T-cell (primary cell): ENCODE data around the gene TMEM178B. TPM values are rescaled to one million over a fixed set of nuclear protein-coding genes. Genes with fewer than 3 reads are reported as not detected.

Experiments
- ATAC-seq, 4 experiments: fragments of 200-7000 bp in 3 of 4; fragments of 150-1000 bp in 1 of 4; cut with Tn5 transposase; replicated peaks in 1 of 4; 1 replicate in 3 of 4; 2 replicates in 1 of 4; pipeline ENCODE4 v1.10.0; 2021; ENCODE audit warnings: moderate library complexity in 3 of 4, mild to moderate bottlenecking in 2 of 4, moderate number of reproducible peaks in 1 of 4
- CTCF ChIA-PET, 2 donors: fragments of 300-600 bp; sonication (Branson Sonifier 250); formaldehyde crosslinking; loops; one replicate each; lab custom pipeline; 2022; ENCODE audit warnings: antibody characterized with exemption in 2 of 2; lab: Charles Lee
- POLR2A ChIA-PET, 2 donors: fragments of 300-600 bp; sonication (Branson Sonifier 250); formaldehyde crosslinking; loops; one replicate each; lab custom pipeline; 2022; ENCODE audit warnings: antibody characterized with exemption in 2 of 2; lab: Charles Lee
- DNase-seq, 35 experiments: peaks; one replicate each; pipeline versions ENCODE4 v3.0.0 to v3.0.0-alpha.2; 2013 to 2023
- H3K27ac ChIP-seq: one replicate; pipeline ENCODE4 v1.5.1; 2013; ENCODE audit warnings: low read length
- H3K27me3 ChIP-seq, 2 experiments: replicated peaks in 1 of 2; 1 replicate in 1 of 2; 2 replicates in 1 of 2; pipeline versions ENCODE4 v1.6.1 to v1.7.0; 2013; ENCODE audit warnings: low read length in 1 of 2, mixed read lengths in 1 of 2; ENCODE audit not compliant: control insufficient read depth in 2 of 2, insufficient read depth in 2 of 2; ENCODE audit errors: extremely low read depth in 1 of 2
- H3K36me3 ChIP-seq, 2 donors: 1 replicate in 1 of 2; 2 replicates in 1 of 2; pipeline versions ENCODE4 v1.6.1 to v1.7.0; 2013; ENCODE audit warnings: low read length in 1 of 2; ENCODE audit not compliant: control insufficient read depth in 2 of 2, insufficient read depth in 1 of 2; ENCODE audit errors: extremely low read depth in 1 of 2
- H3K4me1 ChIP-seq, 2 experiments: 1 replicate in 1 of 2; 2 replicates in 1 of 2; pipeline versions ENCODE4 v1.6.1 to v1.7.0; 2013; ENCODE audit warnings: low read length in 2 of 2, mixed read lengths in 1 of 2; ENCODE audit not compliant: insufficient read depth in 2 of 2, control insufficient read depth in 1 of 2; ENCODE audit errors: extremely low read depth in 1 of 2
- H3K4me3 ChIP-seq, 2 donors: 1 replicate in 1 of 2; 2 replicates in 1 of 2; pipeline versions ENCODE4 v1.5.1 to v1.7.0; 2013; ENCODE audit warnings: mild to moderate bottlenecking in 2 of 2, low read length in 1 of 2, moderate library complexity in 1 of 2; ENCODE audit not compliant: control insufficient read depth in 1 of 2; ENCODE audit errors: extremely low read depth in 1 of 2
- H3K9me3 ChIP-seq: 2 replicates; pipeline ENCODE4 v1.7.0; 2013
- H3K27ac Mint-ChIP-seq, 2 donors: one replicate each; pipeline ENCODE4 v1.8.0; 2020 to 2021; ENCODE audit warnings: mild to moderate bottlenecking in 2 of 2, mixed read lengths in 2 of 2
- H3K27me3 Mint-ChIP-seq, 2 donors: one replicate each; pipeline ENCODE4 v1.8.0; 2021 to 2022; ENCODE audit warnings: mixed read lengths in 2 of 2
- H3K36me3 Mint-ChIP-seq: one replicate; pipeline ENCODE4 v1.8.0; 2021; ENCODE audit warnings: mixed read lengths
- H3K4me1 Mint-ChIP-seq, 3 donors: one replicate each; pipeline ENCODE4 v1.8.0; 2020 to 2022; ENCODE audit warnings: mixed read lengths in 3 of 3, mild to moderate bottlenecking in 1 of 3
- H3K4me3 Mint-ChIP-seq, 3 donors: one replicate each; pipeline ENCODE4 v1.8.0; 2020 to 2022; ENCODE audit warnings: mild to moderate bottlenecking in 3 of 3, mixed read lengths in 3 of 3, moderate library complexity in 3 of 3
- H3K9me3 Mint-ChIP-seq, 3 donors: one replicate each; pipeline ENCODE4 v1.8.0; 2020 to 2022; ENCODE audit warnings: mixed read lengths in 3 of 3
- WGBS: methylation state at CpG from one replicate; pipeline ENCODE4 v1.1.5; 2013; ENCODE audit warnings: missing lambda C conversion rate; ENCODE audit not compliant: insufficient coverage; 5-methylcytosine and 5-hydroxymethylcytosine counted together
- total RNA-seq, 35 experiments: library from RNA in 6 of 35; stranded (reverse) in 6 of 35; fragments of 120-200 nt in 1 of 35; gene quantifications; one replicate each; pipeline versions ENCODE4 v1.2.1 to v1.2.4 and lab custom pipeline; 2013 to 2026

The TMEM178B gene
- total RNA-seq, 5 donors from 2014 or later (not counting 1 experiment from before 2014, with no cell fraction given), result 0.14 to 0.86 (median 0.32) TPM

DNA sequence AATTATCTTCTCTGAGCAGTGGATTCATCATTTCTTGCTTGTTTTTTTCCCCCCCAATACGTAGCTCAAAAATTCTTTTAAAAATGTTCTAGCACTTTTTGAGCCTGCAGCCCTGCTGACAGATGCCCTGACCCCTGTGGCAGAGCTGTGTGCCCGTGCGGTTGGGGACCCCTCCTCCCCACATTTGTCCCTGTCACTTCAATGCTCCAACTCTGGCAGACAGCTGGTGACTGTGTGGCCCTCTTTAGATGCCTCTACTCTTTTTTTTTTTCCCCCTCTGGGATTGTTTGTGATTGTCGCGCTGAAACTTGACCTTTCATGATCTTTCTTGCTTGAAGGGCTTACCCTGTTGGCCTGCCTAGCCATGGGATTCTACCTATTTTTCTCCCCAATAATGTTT is 214.1 kb downstream of the TMEM178B start:
- ChIA-PET POLR2A (no interaction called here), CTCF (no interaction called here)
- Histone ChIP-seq H3K36me3 (no peaks in the 10 kb centered on the region), H3K4me3 (no peak overlapping the region), H3K27me3 (no peaks in the 10 kb centered on the region), H3K4me1 (peaks cover 0 to 3% of the 10 kb centered on the region in 2 experiments), H3K27ac (no peak overlapping the region), H3K9me3 (no peaks in the 10 kb centered on the region)
- no peak for ATAC-seq
- 67% methylated on average over 5 of the region's 5 CpGs for WGBS
- Mint-ChIP-seq H3K4me1 (peaks cover 9 to 20% (median 20%) of the 10 kb centered on the region in 3 donors), H3K9me3 (no peaks in the 10 kb centered on the region), H3K27ac (no peak overlapping the region), H3K27me3 (peaks cover 10 to 11% of the 10 kb centered on the region in 2 donors), H3K4me3 (no peak overlapping the region), H3K36me3 (no peaks in the 10 kb centered on the region)
- no peak for DNase-seq

DNA sequence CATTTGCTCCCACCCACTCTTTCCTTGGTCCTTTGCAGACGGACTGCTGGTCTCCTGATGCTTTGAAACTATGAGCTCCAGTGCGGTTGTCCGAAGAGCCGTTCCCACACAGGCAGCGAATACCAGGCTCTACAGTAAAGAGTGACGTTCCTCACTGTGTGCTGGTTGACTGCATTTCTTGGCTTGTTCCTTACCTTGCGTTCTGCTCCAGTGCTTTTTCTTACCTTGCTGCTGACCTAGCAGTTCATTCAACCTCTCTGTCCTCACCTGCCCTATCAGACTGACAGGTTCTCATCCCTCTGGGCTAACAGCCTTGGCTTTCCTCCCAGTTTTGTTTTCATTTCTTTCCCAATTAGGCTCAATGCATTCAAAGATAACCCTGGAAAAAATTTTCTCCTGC is 214.8 kb downstream of the TMEM178B start:
- DNase-seq, result no peak
- H3K27ac ChIP-seq, result no peak overlapping the region
- ChIA-PET CTCF (no interaction called here), POLR2A (no interaction called here)
- H3K4me3 Mint-ChIP-seq, result no peak overlapping the region
- no peaks in the 10 kb centered on the region for H3K4me1 ChIP-seq
- WGBS, result 93% methylated on average over 6 of the region's 7 CpGs
- H3K27me3 ChIP-seq, result no peaks in the 10 kb centered on the region
- no peak overlapping the region for H3K27ac Mint-ChIP-seq
- H3K4me3 ChIP-seq, result no peak overlapping the region
- peaks cover 3 to 13% (median 13%) of the 10 kb centered on the region in 3 donors for H3K4me1 Mint-ChIP-seq
- ATAC-seq, result no peak
- H3K9me3 Mint-ChIP-seq, result no peaks in the 10 kb centered on the region
- no peaks in the 10 kb centered on the region for H3K36me3 ChIP-seq
- H3K27me3 Mint-ChIP-seq, result peaks cover 11 to 15% of the 10 kb centered on the region in 2 donors
- H3K9me3 ChIP-seq, result no peaks in the 10 kb centered on the region
- no peaks in the 10 kb centered on the region for H3K36me3 Mint-ChIP-seq

GRCh38 chr7:141290365-141290764 is 216.5 kb downstream of the TMEM178B start:
- H3K27ac Mint-ChIP-seq, result no peak overlapping the region
- H3K4me1 Mint-ChIP-seq, result peaks cover 0 to 3% (median 3%) of the 10 kb centered on the region in 3 donors
- H3K27me3 Mint-ChIP-seq, result peaks cover 11 to 20% of the 10 kb centered on the region in 2 donors
- H3K36me3 Mint-ChIP-seq, result no peaks in the 10 kb centered on the region
- WGBS, result 84% methylated on average over 7 of the region's 8 CpGs
- ATAC-seq (no peak), DNase-seq (no peak)
- H3K4me3 Mint-ChIP-seq, result no peak overlapping the region
- H3K9me3 Mint-ChIP-seq, result no peaks in the 10 kb centered on the region
- H3K27me3 ChIP-seq, result no peaks in the 10 kb centered on the region
- H3K9me3 ChIP-seq, result no peaks in the 10 kb centered on the region
- H3K27ac ChIP-seq, result no peak overlapping the region
- no peaks in the 10 kb centered on the region for H3K36me3 ChIP-seq
- H3K4me1 ChIP-seq, result no peaks in the 10 kb centered on the region
- POLR2A ChIA-PET, result no interaction called here
- no peak overlapping the region for H3K4me3 ChIP-seq
- CTCF ChIA-PET, result no interaction called here

- H3K27me3 Mint-ChIP-seq, result peaks cover 11 to 20% of the 10 kb centered on the region in 2 donors
- ATAC-seq (no peak), DNase-seq (no peak)
- 88% methylated on average over 6 of the region's 7 CpGs for WGBS
- no peaks in the 10 kb centered on the region for H3K27me3 ChIP-seq
- H3K9me3 ChIP-seq, result no peaks in the 10 kb centered on the region
- no peaks in the 10 kb centered on the region for H3K9me3 Mint-ChIP-seq
- H3K36me3 ChIP-seq, result no peaks in the 10 kb centered on the region
- ChIA-PET CTCF (no interaction called here), POLR2A (no interaction called here)
- peaks cover 0 to 3% (median 3%) of the 10 kb centered on the region in 3 donors for H3K4me1 Mint-ChIP-seq
- H3K27ac ChIP-seq, result no peak overlapping the region
- H3K4me3 Mint-ChIP-seq, result no peak overlapping the region
- H3K36me3 Mint-ChIP-seq, result no peaks in the 10 kb centered on the region
- no peaks in the 10 kb centered on the region for H3K4me1 ChIP-seq
- no peak overlapping the region for H3K27ac Mint-ChIP-seq
- H3K4me3 ChIP-seq, result no peak overlapping the region
Measured at GRCh38 chr7:141290973-141291372, 217.1 kb downstream of the TMEM178B start.

DNA sequence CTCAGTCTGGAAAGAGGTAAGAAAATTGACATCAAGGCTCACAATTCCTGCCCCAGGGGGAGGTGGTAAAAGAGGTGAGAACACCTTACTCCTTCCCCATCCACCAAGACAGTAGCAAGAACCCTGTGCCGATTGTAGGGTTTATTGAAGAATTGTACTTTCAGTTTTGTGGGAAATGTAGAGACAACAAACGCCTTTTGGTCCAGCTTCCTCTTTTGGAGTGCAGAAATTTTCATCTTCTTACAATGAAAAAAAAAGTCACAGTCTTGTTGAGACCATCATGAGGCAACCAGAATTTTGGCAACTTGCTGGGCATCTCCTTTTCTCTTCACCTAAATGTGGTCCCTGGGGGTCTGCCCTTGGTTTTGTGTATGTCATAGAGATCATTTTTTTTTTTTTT is 217.7 kb downstream of the TMEM178B start:
- H3K4me3 Mint-ChIP-seq, result no peak overlapping the region
- Histone ChIP-seq H3K27ac (no peak overlapping the region), H3K4me1 (no peaks in the 10 kb centered on the region), H3K4me3 (no peak overlapping the region), H3K36me3 (no peaks in the 10 kb centered on the region), H3K27me3 (no peaks in the 10 kb centered on the region), H3K9me3 (no peaks in the 10 kb centered on the region)
- DNase-seq, result no peak
- no peak for ATAC-seq
- H3K27ac Mint-ChIP-seq, result no peak overlapping the region
- no CpG with 5 or more reads among the region's 2 CpGs for WGBS
- ChIA-PET POLR2A (no interaction called here), CTCF (no interaction called here)
- H3K36me3 Mint-ChIP-seq, result no peaks in the 10 kb centered on the region
- peaks cover 0 to 3% (median 3%) of the 10 kb centered on the region in 3 donors for H3K4me1 Mint-ChIP-seq
- H3K27me3 Mint-ChIP-seq, result peaks cover 11 to 20% of the 10 kb centered on the region in 2 donors
- H3K9me3 Mint-ChIP-seq, result no peaks in the 10 kb centered on the region

DNA sequence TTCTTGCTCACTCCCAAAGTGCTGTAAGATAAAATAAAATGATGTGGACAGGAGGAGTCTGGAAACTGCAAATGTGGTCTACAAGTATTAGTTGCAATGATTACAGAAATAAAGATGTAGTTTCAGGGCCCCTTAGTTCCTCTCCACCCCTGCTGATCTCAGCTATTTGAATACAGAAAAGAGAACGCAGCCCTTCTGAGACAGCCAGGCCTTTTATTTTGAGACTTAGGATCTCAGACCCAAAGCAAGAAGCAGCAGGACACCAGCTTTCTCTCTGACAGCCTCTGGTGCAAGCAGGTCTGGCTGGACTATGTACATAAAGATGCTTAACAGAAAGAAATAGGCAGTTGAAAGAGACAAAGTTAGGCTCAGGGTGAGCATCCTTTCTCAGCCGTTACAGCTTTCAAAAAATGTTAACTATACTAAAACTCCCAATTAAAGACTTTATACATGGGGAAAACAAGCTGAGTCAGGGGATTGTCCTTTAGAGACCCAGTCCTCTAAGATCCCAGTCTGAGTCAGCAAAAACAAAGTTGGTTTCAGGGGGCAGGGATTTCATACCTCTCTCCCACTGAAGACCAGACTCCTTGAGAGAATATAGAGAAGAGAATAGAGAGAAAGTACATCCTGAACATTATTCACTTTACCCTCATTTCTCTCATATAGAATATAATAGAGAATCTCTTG is 220.4 kb downstream of the TMEM178B start:
- H3K4me1 Mint-ChIP-seq, result peaks cover 0 to 3% (median 3%) of the 10 kb centered on the region in 3 donors
- no peaks in the 10 kb centered on the region for H3K36me3 Mint-ChIP-seq
- H3K27me3 ChIP-seq, result no peaks in the 10 kb centered on the region
- WGBS, result 89% methylated on average over 1 of the region's 2 CpGs
- H3K9me3 ChIP-seq, result no peaks in the 10 kb centered on the region
- H3K9me3 Mint-ChIP-seq, result peaks cover 0 to 6% (median 0%) of the 10 kb centered on the region in 3 donors
- H3K4me1 ChIP-seq, result no peaks in the 10 kb centered on the region
- H3K27ac Mint-ChIP-seq, result no peak overlapping the region
- ATAC-seq, result no peak
- no peak overlapping the region for H3K27ac ChIP-seq
- ChIA-PET POLR2A (interaction anchor here in 1 of 2 donors (0.6 kb wide), 1 partner anchor 128 kb away, joined by 3 read pairs; no protein-coding TSS in a partner anchor), CTCF (no interaction called here)
- no peak overlapping the region for H3K4me3 ChIP-seq
- peaks cover 10 to 19% of the 10 kb centered on the region in 2 donors for H3K27me3 Mint-ChIP-seq
- no peaks in the 10 kb centered on the region for H3K36me3 ChIP-seq
- H3K4me3 Mint-ChIP-seq, result no peak overlapping the region
- DNase-seq, result no peak
